IPS-15b (cell line): Measurements from ENCODE around the gene ATOSA.

Experiments used
- H3K27me3 ChIP-seq: one replicate; pipeline ENCODE4 v1.6.1; 2013; ENCODE audit warnings: low read length; ENCODE audit not compliant: control insufficient read depth, insufficient read depth
- H3K36me3 ChIP-seq: one replicate; pipeline ENCODE4 v1.6.1; 2013; ENCODE audit warnings: low read length; ENCODE audit not compliant: control insufficient read depth, insufficient read depth
- H3K4me1 ChIP-seq: one replicate; pipeline ENCODE4 v1.6.1; 2013; ENCODE audit warnings: mild to moderate bottlenecking, low read length; ENCODE audit not compliant: control insufficient read depth, insufficient read depth
- H3K4me3 ChIP-seq: one replicate; pipeline ENCODE4 v1.5.1; 2013; ENCODE audit warnings: low read depth, low read length
- H3K9ac ChIP-seq: one replicate; pipeline ENCODE4 v1.6.1; 2013; ENCODE audit warnings: low read depth, mild to moderate bottlenecking, low read length
- H3K9me3 ChIP-seq: one replicate; pipeline ENCODE4 v1.6.1; 2013; ENCODE audit warnings: mild to moderate bottlenecking, low read length; ENCODE audit not compliant: control insufficient read depth, insufficient read depth

ATOSA gene

GRCh38 chr15:52649686-52650085 lies 29.5 kb downstream of the ATOSA start:
- Histone ChIP-seq H3K9me3 (no peaks in the 10 kb centered on the region), H3K36me3 (no peaks in the 10 kb centered on the region), H3K4me1 (peaks cover 2% of the 10 kb centered on the region), H3K9ac (no peak overlapping the region), H3K27me3 (no peaks in the 10 kb centered on the region), H3K4me3 (no peak overlapping the region)

- H3K9ac ChIP-seq = no peak overlapping the region
- H3K36me3 ChIP-seq = no peaks in the 10 kb centered on the region
- no peaks in the 10 kb centered on the region for H3K9me3 ChIP-seq
- no peaks in the 10 kb centered on the region for H3K4me1 ChIP-seq
- no peaks in the 10 kb centered on the region for H3K27me3 ChIP-seq
- no peak overlapping the region for H3K4me3 ChIP-seq
Measured at GRCh38 chr15:52645916-52646315, 33.3 kb downstream of the ATOSA start.

- Histone ChIP-seq H3K9me3 (no peaks in the 10 kb centered on the region), H3K4me1 (no peaks in the 10 kb centered on the region), H3K36me3 (no peaks in the 10 kb centered on the region), H3K27me3 (no peaks in the 10 kb centered on the region), H3K4me3 (no peak overlapping the region), H3K9ac (no peak overlapping the region)
Measured at GRCh38 chr15:52642386-52643361, 36.5 kb downstream of the ATOSA start.

GRCh38 chr15:52636459-52636858 lies 42.7 kb downstream of the ATOSA start:
- Histone ChIP-seq H3K27me3 (no peaks in the 10 kb centered on the region), H3K9ac (no peak overlapping the region), H3K4me1 (no peaks in the 10 kb centered on the region), H3K9me3 (no peaks in the 10 kb centered on the region), H3K36me3 (no peaks in the 10 kb centered on the region), H3K4me3 (no peak overlapping the region)

- H3K9me3 ChIP-seq = no peaks in the 10 kb centered on the region
- no peak overlapping the region for H3K9ac ChIP-seq
- no peak overlapping the region for H3K4me3 ChIP-seq
- no peaks in the 10 kb centered on the region for H3K4me1 ChIP-seq
- H3K27me3 ChIP-seq = no peaks in the 10 kb centered on the region
- H3K36me3 ChIP-seq = no peaks in the 10 kb centered on the region
Measured at GRCh38 chr15:52635908-52636307, 43.3 kb downstream of the ATOSA start.
